ENCODE measurements around the gene TMEM158.

GRCh38 chr3:45259133-45259532 lies 33.0 kb upstream of the TMEM158 start:
- TF ChIP-seq POLR2AphosphoS5 (IDR thresholded peaks at IDR 0.05) (no peak), POLR2A (IDR thresholded peaks at IDR 0.05) (no peak), CTCF (IDR thresholded peaks at IDR 0.05) (no peak), EP300 (IDR thresholded peaks at IDR 0.05) (no peak)
